GM19372 (cell line): ENCODE measurements around the gene CDK14.
"Not testable (repeated sequence)": the region's sequence is repeated elsewhere in the genome, so short reads cannot be mapped to it uniquely, and the experiment has no call there.

ENCODE experiments used
- ATAC-seq: cut with Tn5 transposase; IDR thresholded peaks from one replicate; pipeline ENCODE4 v1.9.1; 2021; ENCODE audit warnings: mild to moderate bottlenecking, low read depth, moderate library complexity; ENCODE audit not compliant: unreplicated experiment

Gene CDK14

GRCh38 chr7:90626013-90626412 is 29.9 kb downstream of the CDK14 start:
- no peak for ATAC-seq

DNA sequence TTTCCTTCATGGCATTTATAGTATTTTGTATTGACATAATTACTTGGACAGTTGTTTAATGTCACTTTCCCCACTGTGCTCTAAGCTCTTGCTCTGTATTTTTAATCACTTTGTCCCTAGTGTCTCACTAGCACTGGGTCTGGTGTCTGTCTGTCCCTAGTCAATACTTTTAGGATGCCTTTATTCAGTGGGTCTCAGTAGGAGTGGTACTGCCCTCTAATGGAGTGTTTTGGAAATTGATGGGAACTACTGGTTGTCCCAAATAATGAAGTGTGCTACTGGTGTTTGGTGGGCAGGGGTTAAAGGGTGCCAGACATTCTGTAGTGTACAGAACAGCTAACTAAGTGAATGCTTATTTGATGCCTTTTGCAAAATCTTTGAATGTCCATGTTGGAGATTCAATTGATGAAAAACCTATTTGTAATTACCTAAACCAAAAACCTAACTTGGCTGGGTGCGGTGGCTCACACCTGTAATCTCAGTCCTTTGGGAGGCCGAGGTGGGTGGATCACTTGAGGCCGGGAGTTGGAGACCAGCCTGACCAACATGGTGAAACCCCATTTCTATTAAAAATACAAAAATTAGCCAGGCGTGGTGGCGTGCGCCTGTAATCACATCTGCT is 33.3 kb downstream of the CDK14 start:
- ATAC-seq, result peak; percentile 83

DNA sequence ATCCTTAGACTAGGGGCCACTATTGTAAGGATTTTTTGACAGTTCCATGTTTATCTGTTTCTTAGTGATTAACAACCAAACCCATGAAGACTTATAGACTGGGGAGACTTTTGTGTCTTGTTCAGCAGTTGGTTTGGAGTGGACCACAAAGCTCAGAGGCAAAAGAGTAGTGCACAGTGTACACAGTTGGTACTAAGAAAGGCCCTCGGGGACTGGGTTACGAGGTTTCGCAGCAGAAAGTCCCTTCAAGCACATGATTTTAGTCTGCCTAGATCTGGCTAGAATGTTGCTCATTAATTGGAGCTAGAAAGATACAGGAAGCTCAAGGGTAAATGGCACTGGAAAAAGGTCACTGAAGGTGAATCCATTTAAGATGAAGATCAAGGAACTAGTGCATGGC is 35.4 kb downstream of the CDK14 start:
- ATAC-seq, result no peak

- not testable (repeated sequence) for ATAC-seq
Measured at GRCh38 chr7:90639683-90640082, 43.6 kb downstream of the CDK14 start.

DNA sequence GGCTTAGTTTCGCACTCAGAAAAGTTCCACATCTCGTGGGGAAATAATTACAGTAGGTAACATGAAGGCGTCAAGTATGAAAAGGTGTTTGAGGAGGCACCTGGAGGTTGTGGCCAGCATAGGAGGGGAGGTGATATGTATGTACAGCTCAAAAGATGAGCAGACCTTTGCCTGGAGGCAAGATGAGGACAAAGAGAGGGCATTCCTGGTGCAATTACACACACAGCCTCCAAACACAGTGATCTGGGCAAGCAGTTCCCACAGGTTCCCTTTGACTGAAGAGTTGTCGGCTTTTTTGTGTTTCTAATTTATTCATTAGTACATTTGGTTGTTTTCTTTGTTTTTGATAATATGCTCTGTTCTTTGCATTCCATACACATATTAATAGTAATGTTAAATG is 46.9 kb downstream of the CDK14 start:
- ATAC-seq, result no peak

DNA sequence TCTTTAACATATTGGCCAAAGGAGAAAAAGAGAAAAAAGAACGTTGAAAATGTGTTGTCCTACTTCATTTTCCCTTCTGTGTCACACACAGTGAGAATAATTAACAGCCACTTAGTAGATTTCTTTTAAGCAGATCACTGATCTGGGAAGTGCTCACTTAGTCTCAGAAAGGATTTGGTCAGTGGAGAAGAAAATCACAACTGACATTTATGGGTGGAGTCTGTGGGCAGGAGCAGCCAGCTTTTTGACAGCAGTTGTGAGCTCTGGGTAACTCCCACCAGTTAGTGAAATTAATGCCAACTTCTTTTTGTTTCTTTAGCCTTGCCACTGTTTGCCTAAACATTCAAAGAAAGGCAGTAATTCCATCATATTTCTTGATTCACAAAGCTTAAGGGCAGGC is 49.7 kb downstream of the CDK14 start:
- ATAC-seq, result no peak

GRCh38 chr7:90648107-90648506 is 52.0 kb downstream of the CDK14 start:
- ATAC-seq, result no peak

DNA sequence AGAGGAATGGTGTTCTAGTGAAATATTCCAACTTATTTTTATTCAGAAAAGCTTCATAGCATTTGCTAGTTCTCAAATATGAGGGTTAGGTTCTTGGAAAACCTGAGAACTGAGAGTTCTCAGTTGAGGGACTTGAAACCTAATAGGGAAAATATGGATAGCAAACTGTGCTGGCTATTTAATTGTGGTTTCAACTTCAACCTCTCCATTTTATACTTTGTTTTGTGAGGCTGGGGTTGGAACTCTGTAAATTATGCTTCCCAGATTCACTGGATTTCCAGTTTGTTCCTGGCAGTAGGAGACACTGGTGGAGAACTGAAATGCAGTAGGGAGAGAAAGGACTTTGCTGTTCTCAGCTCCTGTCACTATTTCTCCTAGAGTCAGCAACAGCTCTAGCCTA is 52.7 kb downstream of the CDK14 start:
- ATAC-seq, result no peak

DNA sequence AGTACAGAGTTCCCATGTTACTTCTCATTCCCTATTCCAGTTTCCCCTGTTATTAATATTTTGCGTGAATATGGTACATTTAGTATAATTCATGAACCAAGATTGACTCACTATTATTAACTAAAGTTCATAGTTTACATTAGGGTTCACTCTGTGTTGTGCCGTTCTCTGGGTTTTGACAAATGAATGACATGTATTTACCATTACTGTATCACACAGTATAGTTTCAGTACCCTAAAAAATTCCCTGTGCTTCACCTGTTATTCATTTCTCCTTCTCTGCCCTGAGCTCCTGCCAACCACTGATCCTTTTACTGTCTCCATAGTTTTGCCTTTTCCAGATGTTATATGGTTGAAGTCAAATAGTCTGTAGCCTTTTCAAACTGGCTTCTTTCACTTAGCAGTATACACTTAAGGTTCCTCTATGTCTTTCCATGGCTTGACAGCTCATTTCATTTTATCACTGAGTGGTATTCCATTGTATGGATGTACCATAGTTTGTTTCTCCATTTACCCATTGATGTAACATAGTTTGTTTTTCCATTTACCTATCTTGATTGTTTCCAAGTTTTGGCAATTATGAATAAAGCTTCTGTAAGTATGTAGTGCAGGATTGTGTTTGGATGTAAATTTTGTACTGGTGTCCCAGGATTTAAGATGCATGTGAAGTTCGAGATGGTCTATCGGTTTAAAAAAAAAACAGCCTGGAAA is 58.8 kb downstream of the CDK14 start:
- no peak for ATAC-seq

- no peak for ATAC-seq
Measured at GRCh38 chr7:90655566-90655965, 59.4 kb downstream of the CDK14 start.

DNA sequence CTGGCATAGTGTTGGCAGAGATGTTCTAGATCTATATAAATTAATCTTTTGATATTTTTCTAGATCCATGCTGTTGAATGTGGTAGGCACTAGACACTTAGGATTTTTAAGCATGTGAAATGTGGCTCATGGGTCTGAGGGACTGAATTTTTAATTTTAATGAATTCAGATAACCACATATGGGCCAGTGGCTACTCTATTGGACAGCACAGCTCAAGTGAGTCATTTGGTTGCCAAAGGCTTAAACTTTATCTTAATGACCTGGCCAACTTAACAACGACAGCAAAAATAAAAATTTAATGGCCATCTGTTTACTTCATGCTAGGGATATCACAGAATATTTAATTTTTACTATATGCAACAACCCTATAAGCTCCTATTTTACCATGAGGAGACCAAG is 61.4 kb downstream of the CDK14 start:
- no peak for ATAC-seq

DNA sequence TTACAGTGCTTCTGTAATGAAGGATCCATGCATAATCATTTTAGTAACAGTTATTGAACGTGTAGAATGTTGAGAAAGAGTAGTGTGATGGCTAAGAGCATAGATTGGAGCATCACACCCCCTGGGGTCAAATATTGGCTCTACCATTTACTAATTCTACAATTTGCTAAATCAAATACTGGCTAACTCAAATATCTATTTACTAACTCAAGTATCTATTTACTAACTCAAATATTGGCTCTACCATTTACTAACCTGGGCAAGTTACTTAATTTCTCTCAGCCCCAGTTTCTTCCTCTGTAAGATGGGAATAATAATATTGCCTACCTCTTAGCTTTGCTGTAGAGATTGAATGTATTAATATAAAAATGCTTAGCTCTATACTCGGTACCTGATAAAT is 64.0 kb downstream of the CDK14 start:
- no peak for ATAC-seq

DNA sequence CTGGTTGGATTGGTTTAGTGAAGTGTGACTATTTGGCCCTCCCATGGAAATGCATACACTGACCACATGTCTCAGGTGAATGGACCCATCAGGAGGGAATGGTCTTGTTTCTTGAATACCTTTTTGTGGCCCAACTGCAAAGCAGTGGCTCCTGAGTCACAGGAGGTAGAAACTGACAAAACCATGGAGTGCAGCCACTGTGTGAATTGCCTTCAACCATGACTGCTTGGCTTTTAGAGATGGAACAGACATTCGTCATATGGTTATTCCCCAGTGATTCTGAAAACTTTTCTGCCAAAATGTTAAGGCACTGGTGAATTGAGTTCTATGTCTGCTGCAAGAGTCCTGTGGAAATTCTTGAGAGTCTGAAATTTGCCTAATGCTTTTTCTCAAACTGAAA is 64.7 kb downstream of the CDK14 start:
- ATAC-seq, result no peak

DNA sequence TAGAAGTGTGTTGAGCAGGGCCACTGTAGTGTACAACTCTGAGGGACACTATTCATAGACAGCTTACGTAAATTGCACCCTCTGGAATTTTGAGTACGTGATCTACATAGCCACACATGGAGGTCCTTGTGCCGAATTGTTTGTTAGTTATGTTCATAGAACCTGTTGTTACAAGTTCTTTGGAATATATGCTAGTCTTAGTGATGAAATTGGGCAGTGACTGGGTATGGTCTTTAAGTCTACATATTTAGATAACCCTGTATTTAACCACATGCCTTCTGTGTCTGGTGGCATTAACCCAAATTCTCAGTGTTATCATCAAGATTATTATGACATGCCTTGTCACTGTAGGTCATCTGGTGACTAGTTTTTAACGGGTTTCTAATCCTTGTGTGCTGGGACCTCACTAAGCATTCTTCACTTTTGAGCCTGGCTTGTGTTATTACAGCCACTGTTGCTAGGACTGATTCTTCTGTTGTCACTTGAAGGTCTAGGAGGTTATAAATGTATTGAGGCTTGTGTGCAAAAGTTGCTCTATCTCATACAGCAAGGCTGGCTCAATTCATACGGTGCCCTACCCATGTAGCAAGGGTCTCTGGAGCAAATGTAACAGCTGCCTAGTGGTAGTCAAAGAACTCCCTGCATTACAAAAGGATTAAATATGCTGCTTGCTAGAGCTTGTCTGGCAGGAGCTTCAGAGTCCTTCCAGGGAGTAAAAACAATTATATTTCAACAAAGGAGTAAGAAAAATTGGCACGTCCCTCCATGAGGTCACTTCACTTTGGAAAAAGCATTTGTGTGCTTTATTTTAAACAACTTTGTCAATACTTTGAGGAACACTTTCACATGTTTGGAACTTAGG is 65.4 kb downstream of the CDK14 start:
- ATAC-seq, result no peak

- no peak for ATAC-seq
Measured at GRCh38 chr7:90663176-90663575, 67.1 kb downstream of the CDK14 start.

- no peak for ATAC-seq
Measured at GRCh38 chr7:90666186-90666585, 70.1 kb downstream of the CDK14 start.

GRCh38 chr7:90668992-90669391 is 72.9 kb downstream of the CDK14 start:
- no peak for ATAC-seq

- ATAC-seq, result no peak
Measured at GRCh38 chr7:90669492-90669891, 73.4 kb downstream of the CDK14 start.

DNA sequence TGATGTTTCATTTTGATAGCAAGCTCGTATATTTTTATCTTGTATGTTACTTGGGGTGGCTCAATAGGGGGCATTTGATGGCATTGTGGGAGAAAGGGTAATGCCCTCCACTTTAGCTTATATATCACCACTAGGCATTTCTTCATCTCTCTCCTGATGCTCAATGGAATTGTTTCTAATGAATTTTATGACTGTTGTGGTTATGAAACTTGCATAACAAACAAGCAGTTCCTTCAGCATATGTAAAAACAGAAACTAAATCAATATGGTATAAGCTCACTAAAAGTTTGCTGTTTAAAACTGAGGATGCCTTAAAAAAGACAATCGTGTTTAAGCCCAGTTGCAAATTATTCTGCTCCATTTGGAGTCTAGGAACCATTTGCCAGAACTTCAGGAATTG is 75.5 kb downstream of the CDK14 start:
- ATAC-seq, result no peak

- no peak for ATAC-seq
Measured at GRCh38 chr7:90672210-90672609, 76.1 kb downstream of the CDK14 start.

DNA sequence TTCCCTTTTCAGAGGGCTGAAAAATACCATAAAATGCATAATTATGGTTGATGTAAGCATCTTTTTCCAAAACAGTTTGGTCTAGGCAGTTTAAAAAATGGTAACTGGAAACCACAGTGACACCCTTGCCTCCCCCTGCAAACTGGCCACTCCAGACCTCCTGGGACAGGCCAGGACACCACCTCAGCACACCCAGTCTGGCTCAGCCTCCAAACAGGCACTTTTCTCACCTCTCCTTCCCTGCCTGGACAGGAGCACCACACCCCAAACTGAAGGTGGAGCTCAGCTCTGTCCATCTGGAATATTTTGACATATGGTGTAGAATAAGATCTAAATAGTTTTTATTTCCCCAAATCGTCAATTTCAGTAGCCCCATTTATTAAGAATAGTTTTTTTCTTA is 78.5 kb downstream of the CDK14 start:
- ATAC-seq, result no peak

- ATAC-seq, result no peak
Measured at GRCh38 chr7:90675982-90676381, 79.9 kb downstream of the CDK14 start.
